RWPE2 (cell line): ENCODE measurements around the gene NACA2.

Experiments used
- ATAC-seq: fragments of 200-7000 bp; cut with Tn5 transposase; 3 replicates; pipeline ENCODE4 v1.9.1; 2021; ENCODE audit warnings: low read depth
- DNase-seq: peaks from one replicate; pipeline ENCODE4 v3.0.0-alpha.2; 2020; ENCODE audit warnings: low spot score
- H3K27ac ChIP-seq: fragments of 450-650 bp; 2 replicates; pipeline ENCODE4 v1.5.1; 2017; ENCODE audit warnings: mild to moderate bottlenecking; ENCODE audit not compliant: poor library complexity, severe bottlenecking
- H3K27me3 ChIP-seq: fragments of 250-450 bp; sonication (Bioruptor Pico); 2 replicates; pipeline ENCODE4 v1.5.1; 2021; ENCODE audit warnings: mild to moderate bottlenecking, moderate library complexity; ENCODE audit not compliant: insufficient read depth, poor library complexity, severe bottlenecking
- H3K36me3 ChIP-seq: fragments of 250-450 bp; sonication (Bioruptor Pico); 2 replicates; pipeline ENCODE4 v1.5.1; 2020; ENCODE audit warnings: low read depth, mild to moderate bottlenecking, moderate library complexity
- H3K4me1 ChIP-seq: fragments of 250-450 bp; sonication (Bioruptor Pico); 2 replicates; pipeline ENCODE4 v1.5.1; 2021; ENCODE audit warnings: mild to moderate bottlenecking, moderate library complexity; ENCODE audit not compliant: insufficient read depth, poor library complexity, severe bottlenecking
- H3K4me3 ChIP-seq: fragments of 250-450 bp; sonication (Bioruptor Pico); 2 replicates; pipeline ENCODE4 v1.5.1; 2021; ENCODE audit warnings: mild to moderate bottlenecking, moderate library complexity; ENCODE audit not compliant: severe bottlenecking
- H3K9me3 ChIP-seq: fragments of 250-450 bp; sonication (Bioruptor Pico); 2 replicates; pipeline ENCODE4 v1.5.1; 2021; ENCODE audit warnings: mild to moderate bottlenecking, moderate library complexity; ENCODE audit not compliant: severe bottlenecking
- CTCF ChIP-seq: fragments of 450-650 bp; IDR thresholded peaks from one replicate; pipeline ENCODE4 v1.5.1; 2017; ENCODE audit warnings: mild to moderate bottlenecking, moderate library complexity; ENCODE audit not compliant: poor library complexity, severe bottlenecking

The NACA2 gene

GRCh38 chr17:61545335-61545938, 45.6 kb downstream of the NACA2 start:
- TF ChIP-seq CTCF: no peak
- H3K27me3 ChIP-seq: peaks cover 16% of the 10 kb centered on the region
- ATAC-seq: no peak
- no peak overlapping the region for H3K4me3 ChIP-seq
- DNase-seq: no peak
- H3K27ac ChIP-seq: no peak overlapping the region
- no peaks in the 10 kb centered on the region for H3K4me1 ChIP-seq
- no peaks in the 10 kb centered on the region for H3K9me3 ChIP-seq
- no peaks in the 10 kb centered on the region for H3K36me3 ChIP-seq

- Histone ChIP-seq H3K4me1 (no peaks in the 10 kb centered on the region), H3K27ac (no peak overlapping the region), H3K36me3 (no peaks in the 10 kb centered on the region), H3K27me3 (peaks cover 11% of the 10 kb centered on the region), H3K4me3 (no peak overlapping the region), H3K9me3 (no peaks in the 10 kb centered on the region)
- no peak for ATAC-seq
- no peak for DNase-seq
- no peak for TF ChIP-seq CTCF
Observed at GRCh38 chr17:61543786-61544415, 47.1 kb downstream of the NACA2 start.

GRCh38 chr17:61542027-61542426, 49.0 kb downstream of the NACA2 start:
- no peak overlapping the region for H3K27ac ChIP-seq
- DNase-seq (no peak), ATAC-seq (no peak)
- no peaks in the 10 kb centered on the region for H3K36me3 ChIP-seq
- TF ChIP-seq CTCF: no peak
- no peaks in the 10 kb centered on the region for H3K4me1 ChIP-seq
- H3K9me3 ChIP-seq: no peaks in the 10 kb centered on the region
- H3K4me3 ChIP-seq: no peak overlapping the region
- peaks cover under 1% of the 10 kb centered on the region for H3K27me3 ChIP-seq

GRCh38 chr17:61540874-61541273, 50.1 kb downstream of the NACA2 start:
- Histone ChIP-seq H3K9me3 (no peaks in the 10 kb centered on the region), H3K4me1 (no peaks in the 10 kb centered on the region), H3K36me3 (no peaks in the 10 kb centered on the region), H3K4me3 (no peak overlapping the region), H3K27ac (no peak overlapping the region), H3K27me3 (no peaks in the 10 kb centered on the region)
- no peak for ATAC-seq
- no peak for DNase-seq
- TF ChIP-seq CTCF: no peak
